ENCODE data around the gene GPR3.

- TF ChIP-seq EP300 (IDR thresholded peaks at IDR 0.05; ENCODE audit: borderline replicate concordance) (no peak), CEBPB (IDR thresholded peaks at IDR 0.05) (no peak), REST (IDR thresholded peaks at IDR 0.05; ENCODE audit: low read depth) (no peak), RAD21 (IDR thresholded peaks at IDR 0.05; ENCODE audit: low read depth) (no peak), EGR1 (IDR thresholded peaks at IDR 0.05) (no peak), FOXM1 (IDR thresholded peaks at IDR 0.05; ENCODE audit: borderline replicate concordance, low read depth) (no peak), TEAD4 (IDR thresholded peaks at IDR 0.05) (no peak), USF1 (IDR thresholded peaks at IDR 0.05) (no peak), CREB1 (IDR thresholded peaks at IDR 0.05; ENCODE audit: low read depth) (no peak), TCF12 (IDR thresholded peaks at IDR 0.05; ENCODE audit: low read depth) (no peak), TAF1 (IDR thresholded peaks at IDR 0.05; ENCODE audit: low read depth) (no peak)
These were observed 7.0 kb downstream of the GPR3 start for GRCh38 chr1:27399251-27400025.

Measured in Ishikawa (cell line).